ENCODE data around the gene IL36A.

IL36A gene

GRCh38 chr2:113032737-113033136 lies 27.5 kb downstream of the IL36A start:
- TF ChIP-seq, protein P1, sequence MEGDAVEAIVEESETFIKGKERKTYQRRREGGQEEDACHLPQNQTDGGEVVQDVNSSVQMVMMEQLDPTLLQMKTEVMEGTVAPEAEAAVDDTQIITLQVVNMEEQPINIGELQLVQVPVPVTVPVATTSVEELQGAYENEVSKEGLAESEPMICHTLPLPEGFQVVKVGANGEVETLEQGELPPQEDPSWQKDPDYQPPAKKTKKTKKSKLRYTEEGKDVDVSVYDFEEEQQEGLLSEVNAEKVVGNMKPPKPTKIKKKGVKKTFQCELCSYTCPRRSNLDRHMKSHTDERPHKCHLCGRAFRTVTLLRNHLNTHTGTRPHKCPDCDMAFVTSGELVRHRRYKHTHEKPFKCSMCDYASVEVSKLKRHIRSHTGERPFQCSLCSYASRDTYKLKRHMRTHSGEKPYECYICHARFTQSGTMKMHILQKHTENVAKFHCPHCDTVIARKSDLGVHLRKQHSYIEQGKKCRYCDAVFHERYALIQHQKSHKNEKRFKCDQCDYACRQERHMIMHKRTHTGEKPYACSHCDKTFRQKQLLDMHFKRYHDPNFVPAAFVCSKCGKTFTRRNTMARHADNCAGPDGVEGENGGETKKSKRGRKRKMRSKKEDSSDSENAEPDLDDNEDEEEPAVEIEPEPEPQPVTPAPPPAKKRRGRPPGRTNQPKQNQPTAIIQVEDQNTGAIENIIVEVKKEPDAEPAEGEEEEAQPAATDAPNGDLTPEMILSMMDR (IDR thresholded peaks at IDR 0.05; ENCODE audit: low read length): no peak
- TF ChIP-seq EZH2 (IDR thresholded peaks at IDR 0.05; ENCODE audit: borderline replicate concordance, low read length): no peak
- no peaks in the 10 kb centered on the region for H3K36me3 ChIP-seq (ENCODE audit: insufficient read depth, low read length)
- H2AFZ ChIP-seq (ENCODE audit: low read length): no peak overlapping the region
- H3K4me3 ChIP-seq (ENCODE audit: low read depth, low read length, poor library complexity, severe bottlenecking): no peak overlapping the region
- no peaks in the 10 kb centered on the region for H3K79me2 ChIP-seq (ENCODE audit: insufficient read depth, low read length)
- no peaks in the 10 kb centered on the region for H3K9me3 ChIP-seq (ENCODE audit: low read length)
- H3K27ac ChIP-seq (ENCODE audit: low read depth, low read length, poor library complexity, severe bottlenecking): no peak overlapping the region
- H3K9me2 ChIP-seq (ENCODE audit: low read depth, low read length): no peaks in the 10 kb centered on the region
- H3F3A ChIP-seq (ENCODE audit: insufficient read depth, low read length): no peaks in the 10 kb centered on the region
- H4K20me1 ChIP-seq (ENCODE audit: insufficient read depth, low read length): no peaks in the 10 kb centered on the region
- no peaks in the 10 kb centered on the region for H3K27me3 ChIP-seq (ENCODE audit: insufficient read depth, low read length)
- no peaks in the 10 kb centered on the region for H3K4me1 ChIP-seq (ENCODE audit: insufficient read depth, low read length, severe bottlenecking)
- H3K4me2 ChIP-seq (ENCODE audit: low read length): no peak overlapping the region
- H3K9ac ChIP-seq (ENCODE audit: low read length): no peak overlapping the region

DNA sequence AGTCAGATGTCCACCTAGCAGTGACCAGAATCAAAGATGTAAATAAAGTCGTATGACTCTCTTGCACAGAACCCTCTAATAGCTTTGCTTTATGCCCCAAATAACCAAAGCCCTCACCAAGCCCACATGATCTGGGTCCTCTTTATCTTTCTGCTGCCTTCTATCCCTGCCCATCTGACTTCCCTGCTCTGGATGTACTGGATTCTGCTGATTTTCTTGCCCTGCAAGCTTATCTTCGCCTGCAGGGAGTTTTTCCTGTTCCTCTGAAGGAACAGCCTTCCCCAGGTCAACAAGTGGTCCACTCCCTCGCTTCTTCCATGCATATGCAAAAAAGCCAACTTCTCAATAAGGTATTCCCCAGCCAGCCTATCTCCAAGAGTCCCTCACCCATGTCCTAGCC lies 28.8 kb downstream of the IL36A start:
- Histone ChIP-seq H3K27me3 (ENCODE audit: insufficient read depth, low read length) (no peaks in the 10 kb centered on the region), H3K4me2 (ENCODE audit: low read length) (no peak overlapping the region), H2AFZ (ENCODE audit: low read length) (no peak overlapping the region), H3K9ac (ENCODE audit: low read length) (no peak overlapping the region), H3K27ac (ENCODE audit: low read depth, low read length, poor library complexity, severe bottlenecking) (no peak overlapping the region), H3K4me3 (ENCODE audit: low read depth, low read length, poor library complexity, severe bottlenecking) (no peak overlapping the region), H3K9me3 (ENCODE audit: low read length) (no peaks in the 10 kb centered on the region), H3K79me2 (ENCODE audit: insufficient read depth, low read length) (no peaks in the 10 kb centered on the region), H3K4me1 (ENCODE audit: insufficient read depth, low read length, severe bottlenecking) (no peaks in the 10 kb centered on the region), H4K20me1 (ENCODE audit: insufficient read depth, low read length) (no peaks in the 10 kb centered on the region), H3K9me2 (ENCODE audit: low read depth, low read length) (no peaks in the 10 kb centered on the region), H3F3A (ENCODE audit: insufficient read depth, low read length) (no peaks in the 10 kb centered on the region), H3K36me3 (ENCODE audit: insufficient read depth, low read length) (no peaks in the 10 kb centered on the region)
- no peak for TF ChIP-seq EZH2 (IDR thresholded peaks at IDR 0.05; ENCODE audit: borderline replicate concordance, low read length)
- TF ChIP-seq, protein P1 (IDR thresholded peaks at IDR 0.05; ENCODE audit: low read length): no peak

DNA sequence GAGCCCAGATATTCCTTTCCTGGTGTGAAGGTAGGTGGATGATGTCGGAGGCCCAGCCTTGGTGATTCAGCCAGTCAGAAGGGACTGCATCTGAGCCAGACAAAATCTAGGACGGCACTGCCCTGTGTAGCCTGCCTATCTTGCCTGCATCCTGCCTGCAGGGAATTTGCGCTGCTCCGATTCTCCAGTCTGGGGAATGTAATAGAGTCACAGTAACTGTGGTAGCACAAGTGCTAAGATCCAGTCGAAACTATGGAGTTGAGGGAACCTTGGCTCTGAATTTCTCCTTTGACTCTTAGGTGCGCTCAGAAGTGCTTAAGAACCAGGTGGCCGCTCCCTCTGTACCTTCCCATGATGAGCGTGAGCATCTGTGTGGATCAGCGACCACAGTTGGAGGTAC lies 31.5 kb downstream of the IL36A start:
- Histone ChIP-seq H3K9ac (ENCODE audit: low read length) (no peak overlapping the region), H3K4me1 (ENCODE audit: insufficient read depth, low read length, severe bottlenecking) (no peaks in the 10 kb centered on the region), H3F3A (ENCODE audit: insufficient read depth, low read length) (no peaks in the 10 kb centered on the region), H2AFZ (ENCODE audit: low read length) (no peak overlapping the region), H3K27me3 (ENCODE audit: insufficient read depth, low read length) (no peaks in the 10 kb centered on the region), H3K4me3 (ENCODE audit: low read depth, low read length, poor library complexity, severe bottlenecking) (no peak overlapping the region), H3K9me2 (ENCODE audit: low read depth, low read length) (no peaks in the 10 kb centered on the region), H3K79me2 (ENCODE audit: insufficient read depth, low read length) (no peaks in the 10 kb centered on the region), H4K20me1 (ENCODE audit: insufficient read depth, low read length) (no peaks in the 10 kb centered on the region), H3K36me3 (ENCODE audit: insufficient read depth, low read length) (no peaks in the 10 kb centered on the region), H3K4me2 (ENCODE audit: low read length) (no peak overlapping the region), H3K9me3 (ENCODE audit: low read length) (no peaks in the 10 kb centered on the region), H3K27ac (ENCODE audit: low read depth, low read length, poor library complexity, severe bottlenecking) (no peak overlapping the region)
- no peak for TF ChIP-seq EZH2 (IDR thresholded peaks at IDR 0.05; ENCODE audit: borderline replicate concordance, low read length)
- TF ChIP-seq, protein P1 (IDR thresholded peaks at IDR 0.05; ENCODE audit: low read length): no peak
